Astrocyte (in vitro differentiated cells and primary cell): ENCODE results near the gene FOXO6. TPM values are rescaled to one million over a fixed set of nuclear protein-coding genes. Genes with fewer than 3 reads are reported as not detected.

Source experiments
- DNase-seq: peaks from one replicate; pipeline ENCODE4 v3.0.0-alpha.2; 2010; ENCODE audit warnings: low read depth
- FAIRE-seq: peaks from 2 replicates; lab custom pipeline; 2011; peaks lifted over from hg19 to GRCh38; lab: Jason Lieb, UNC
- H2AFZ ChIP-seq: 2 replicates; pipeline ENCODE4 v1.6.0; 2012; ENCODE audit warnings: low read depth, low read length, inconsistent platforms
- H3K27ac ChIP-seq: 2 replicates; pipeline ENCODE4 v1.5.1; 2011; ENCODE audit warnings: low read depth, low read length, inconsistent platforms
- H3K27me3 ChIP-seq: 2 replicates; pipeline ENCODE4 v1.6.0; 2011; ENCODE audit warnings: low read length, inconsistent platforms; ENCODE audit not compliant: insufficient read depth
- H3K36me3 ChIP-seq: 2 replicates; pipeline ENCODE4 v1.5.1; 2011; ENCODE audit warnings: low read length, inconsistent platforms; ENCODE audit not compliant: insufficient read depth
- H3K4me1 ChIP-seq: 2 replicates; pipeline ENCODE4 v1.5.1; 2011; ENCODE audit warnings: low read length, inconsistent platforms; ENCODE audit not compliant: insufficient read depth
- H3K4me2 ChIP-seq: 2 replicates; pipeline ENCODE4 v1.6.0; 2012; ENCODE audit warnings: low read length, inconsistent platforms
- H3K4me3 ChIP-seq: 2 replicates; pipeline ENCODE4 v1.5.1; 2011; ENCODE audit warnings: low read depth, mild to moderate bottlenecking, low read length, inconsistent platforms; ENCODE audit not compliant: insufficient read depth
- H3K79me2 ChIP-seq: 2 replicates; pipeline ENCODE4 v1.6.0; 2012; ENCODE audit warnings: mild to moderate bottlenecking, low read length, inconsistent platforms; ENCODE audit not compliant: insufficient read depth
- H3K9ac ChIP-seq: 2 replicates; pipeline ENCODE4 v1.6.0; 2012; ENCODE audit warnings: mild to moderate bottlenecking, low read length, inconsistent platforms
- H3K9me3 ChIP-seq: 2 replicates; pipeline ENCODE4 v1.5.1; 2012; ENCODE audit warnings: low read depth, mild to moderate bottlenecking, low read length, inconsistent platforms; ENCODE audit not compliant: insufficient read depth
- H4K20me1 ChIP-seq: 2 replicates; pipeline ENCODE4 v1.6.0; 2012; ENCODE audit warnings: low read length, inconsistent platforms; ENCODE audit not compliant: insufficient read depth
- H3K27ac Mint-ChIP-seq: one replicate; pipeline ENCODE4 v1.8.0; 2021; ENCODE audit warnings: mild to moderate bottlenecking, mixed read lengths; ENCODE audit not compliant: unreplicated experiment
- H3K27me3 Mint-ChIP-seq: one replicate; pipeline ENCODE4 v1.8.0; 2021; ENCODE audit warnings: low read depth, mixed read lengths; ENCODE audit not compliant: unreplicated experiment
- H3K36me3 Mint-ChIP-seq: one replicate; pipeline ENCODE4 v1.8.0; 2021; ENCODE audit warnings: low read depth, mixed read lengths; ENCODE audit not compliant: unreplicated experiment
- H3K4me1 Mint-ChIP-seq: one replicate; pipeline ENCODE4 v1.8.0; 2021; ENCODE audit warnings: low read depth, mixed read lengths; ENCODE audit not compliant: unreplicated experiment
- H3K4me3 Mint-ChIP-seq: one replicate; pipeline ENCODE4 v1.8.0; 2021; ENCODE audit warnings: mild to moderate bottlenecking, moderate library complexity, mixed read lengths; ENCODE audit not compliant: unreplicated experiment
- H3K9me3 Mint-ChIP-seq: one replicate; pipeline ENCODE4 v1.8.0; 2021; ENCODE audit warnings: mild to moderate bottlenecking, mixed read lengths; ENCODE audit not compliant: unreplicated experiment
- EZH2 ChIP-seq: IDR thresholded peaks from 2 replicates; pipeline ENCODE4 v1.6.1; 2012; ENCODE audit warnings: mild to moderate bottlenecking, low read length, inconsistent platforms; ENCODE audit not compliant: insufficient read depth
- total RNA-seq: library from RNA; stranded (reverse); gene quantifications from 2 replicates; pipeline ENCODE4 v1.2.1, GENCODE V29; 2021
- TF ChIP-seq, protein P1 (sequence below): IDR thresholded peaks from 2 replicates; pipeline ENCODE4 v1.5.1; 2011; ENCODE audit warnings: low read depth, mild to moderate bottlenecking, inconsistent platforms, low read length, moderate library complexity; ENCODE audit not compliant: insufficient read depth

Gene FOXO6
- total RNA-seq, 1 donor from 2014 or later, result 1.2 TPM

DNA sequence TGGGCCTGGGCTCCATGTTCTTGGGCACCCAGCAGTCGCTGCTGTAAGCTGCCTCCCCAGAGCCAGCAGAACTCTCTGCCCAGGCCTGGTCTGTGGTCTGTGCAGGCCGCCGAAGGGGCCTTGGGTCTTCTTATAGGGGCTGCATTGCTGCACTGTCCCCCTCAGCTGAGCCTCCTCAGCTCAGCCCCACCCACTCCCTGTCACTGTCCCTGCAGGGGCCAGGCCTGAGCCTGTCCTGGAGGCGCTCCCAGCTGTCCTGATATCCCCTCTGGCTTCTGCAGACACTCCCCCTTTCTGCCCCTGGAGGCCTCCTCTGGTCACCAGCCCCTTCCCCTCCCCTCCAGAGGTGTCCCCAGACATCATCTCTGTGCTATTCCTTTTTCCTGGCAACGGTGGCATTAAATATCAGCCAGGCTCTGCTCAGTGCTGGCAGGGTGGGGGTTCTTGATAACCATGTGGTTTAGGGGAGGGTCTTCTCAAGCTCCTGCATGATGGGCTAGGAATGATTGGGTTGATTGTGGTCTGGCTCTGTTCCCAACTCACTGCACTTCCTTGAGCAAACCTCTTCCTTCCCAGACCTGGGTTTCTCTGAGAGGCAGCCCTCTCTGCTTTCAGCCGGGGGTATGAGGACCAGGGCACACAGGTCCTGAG, 3.7 kb upstream of the FOXO6 start:
- peak overlapping the region; percentile 65 for H3K4me2 ChIP-seq
- Mint-ChIP-seq H3K27ac (no peak overlapping the region), H3K4me1 (peaks cover 28% of the 10 kb centered on the region), H3K27me3 (peaks cover 31% of the 10 kb centered on the region), H3K36me3 (no peaks in the 10 kb centered on the region), H3K9me3 (peaks cover 3% of the 10 kb centered on the region), H3K4me3 (peak overlapping the region; percentile 27)
- H4K20me1 ChIP-seq, result no peaks in the 10 kb centered on the region
- no peaks in the 10 kb centered on the region for H3K9me3 ChIP-seq
- peaks cover 41% of the 10 kb centered on the region for H3K4me1 ChIP-seq
- H2AFZ ChIP-seq, result peak overlapping the region; percentile 41
- DNase-seq (peak; percentile 69), FAIRE-seq (no peak)
- H3K27me3 ChIP-seq, result peaks cover 7% of the 10 kb centered on the region
- H3K4me3 ChIP-seq, result no peak overlapping the region
- no peaks in the 10 kb centered on the region for H3K79me2 ChIP-seq
- TF ChIP-seq, protein P1, sequence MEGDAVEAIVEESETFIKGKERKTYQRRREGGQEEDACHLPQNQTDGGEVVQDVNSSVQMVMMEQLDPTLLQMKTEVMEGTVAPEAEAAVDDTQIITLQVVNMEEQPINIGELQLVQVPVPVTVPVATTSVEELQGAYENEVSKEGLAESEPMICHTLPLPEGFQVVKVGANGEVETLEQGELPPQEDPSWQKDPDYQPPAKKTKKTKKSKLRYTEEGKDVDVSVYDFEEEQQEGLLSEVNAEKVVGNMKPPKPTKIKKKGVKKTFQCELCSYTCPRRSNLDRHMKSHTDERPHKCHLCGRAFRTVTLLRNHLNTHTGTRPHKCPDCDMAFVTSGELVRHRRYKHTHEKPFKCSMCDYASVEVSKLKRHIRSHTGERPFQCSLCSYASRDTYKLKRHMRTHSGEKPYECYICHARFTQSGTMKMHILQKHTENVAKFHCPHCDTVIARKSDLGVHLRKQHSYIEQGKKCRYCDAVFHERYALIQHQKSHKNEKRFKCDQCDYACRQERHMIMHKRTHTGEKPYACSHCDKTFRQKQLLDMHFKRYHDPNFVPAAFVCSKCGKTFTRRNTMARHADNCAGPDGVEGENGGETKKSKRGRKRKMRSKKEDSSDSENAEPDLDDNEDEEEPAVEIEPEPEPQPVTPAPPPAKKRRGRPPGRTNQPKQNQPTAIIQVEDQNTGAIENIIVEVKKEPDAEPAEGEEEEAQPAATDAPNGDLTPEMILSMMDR, result no peak
- no peak for TF ChIP-seq EZH2
- no peaks in the 10 kb centered on the region for H3K36me3 ChIP-seq
- H3K9ac ChIP-seq, result peak overlapping the region; percentile 27
- no peak overlapping the region for H3K27ac ChIP-seq

- Histone ChIP-seq H3K36me3 (no peaks in the 10 kb centered on the region), H3K27me3 (peaks cover 15% of the 10 kb centered on the region), H3K4me1 (peaks cover 41% of the 10 kb centered on the region), H3K4me2 (peak overlapping the region; percentile 65), H3K4me3 (no peak overlapping the region), H3K9me3 (no peaks in the 10 kb centered on the region), H3K79me2 (no peaks in the 10 kb centered on the region), H3K9ac (peak overlapping the region; percentile 27), H3K27ac (no peak overlapping the region), H2AFZ (peak overlapping the region; percentile 41), H4K20me1 (no peaks in the 10 kb centered on the region)
- FAIRE-seq, result no peak
- TF ChIP-seq, protein P1, result no peak
- H3K4me3 Mint-ChIP-seq, result peak overlapping the region; percentile 27
- peaks cover 39% of the 10 kb centered on the region for H3K27me3 Mint-ChIP-seq
- peaks cover 28% of the 10 kb centered on the region for H3K4me1 Mint-ChIP-seq
- no peaks in the 10 kb centered on the region for H3K36me3 Mint-ChIP-seq
- peak; percentile 36 for DNase-seq
- H3K9me3 Mint-ChIP-seq, result peaks cover 3% of the 10 kb centered on the region
- H3K27ac Mint-ChIP-seq, result no peak overlapping the region
Observed at GRCh38 chr1:41358131-41359021, 2.9 kb upstream of the FOXO6 start.
